ENCODE results near the gene CFAP46.

Gene CFAP46

DNA sequence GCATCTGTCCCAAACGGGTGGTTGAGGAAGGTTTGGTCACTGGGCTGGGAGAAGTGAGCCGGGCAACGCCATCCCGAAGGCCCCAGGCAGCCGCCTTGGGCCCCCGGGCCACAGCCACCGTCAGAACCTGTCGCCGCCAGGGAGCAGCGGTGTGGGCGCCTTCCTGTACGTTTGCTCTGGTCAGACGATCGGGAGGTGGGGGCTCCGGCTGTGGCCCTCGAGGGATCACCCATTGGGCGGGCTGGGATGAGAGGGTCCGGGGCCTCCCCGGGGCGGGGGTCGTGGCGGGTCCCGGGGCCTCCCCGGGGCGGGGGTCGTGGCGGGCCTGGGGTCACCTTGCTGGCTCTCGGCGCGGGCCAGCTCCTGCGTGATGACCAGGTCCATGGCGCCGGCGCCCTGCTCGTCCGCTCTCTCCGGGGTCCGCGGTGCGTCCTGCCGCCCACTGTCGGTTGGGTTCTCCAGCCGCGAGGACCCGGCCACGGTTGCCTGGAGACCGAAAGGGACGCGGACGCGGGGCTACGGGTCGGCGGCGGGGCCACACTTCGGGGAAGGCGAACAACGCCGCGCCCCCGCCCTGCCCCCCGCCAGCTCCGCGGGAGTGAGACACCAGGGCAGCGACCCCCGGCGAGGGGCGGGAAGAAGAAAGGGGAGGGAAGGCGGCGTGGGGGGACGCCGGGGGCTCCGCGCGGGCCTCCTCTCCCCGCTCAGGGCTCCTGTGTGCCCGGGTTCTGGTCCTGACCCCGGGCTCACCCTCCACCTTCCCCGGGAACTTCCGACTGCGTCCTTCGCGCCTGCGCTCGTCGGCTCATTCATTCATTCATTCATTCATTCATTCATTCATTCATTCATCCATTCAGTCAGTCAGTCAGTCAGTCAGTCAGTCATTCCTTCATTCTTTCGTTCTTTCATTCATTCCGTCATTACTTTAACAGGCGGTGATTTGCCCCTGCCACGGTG lies at the start of gene CFAP46:
TSS of gene CFAP46 (minus strand) at position 470 of the 957 bp plus-strand sequence. CDS start at position 384, 86 bp downstream.
- Histone ChIP-seq H3K4me1 (ENCODE audit: control insufficient read depth, insufficient read depth, low read length) (peaks cover 14% of the 10 kb centered on the region), H3K4me3 (ENCODE audit: low read length) (peak within 1 kb of the TSS; percentile 28), H3K9me3 (ENCODE audit: control insufficient read depth, low read length) (no peaks in the 10 kb centered on the region), H3K27me3 (ENCODE audit: control insufficient read depth, insufficient read depth, low read length) (peaks cover 16% of the 10 kb centered on the region), H3K36me3 (ENCODE audit: control insufficient read depth, insufficient read depth, low read length) (no peaks in the 10 kb centered on the region), H3K9ac (ENCODE audit: low read length) (peak within 1 kb of the TSS; percentile 39)

DNA sequence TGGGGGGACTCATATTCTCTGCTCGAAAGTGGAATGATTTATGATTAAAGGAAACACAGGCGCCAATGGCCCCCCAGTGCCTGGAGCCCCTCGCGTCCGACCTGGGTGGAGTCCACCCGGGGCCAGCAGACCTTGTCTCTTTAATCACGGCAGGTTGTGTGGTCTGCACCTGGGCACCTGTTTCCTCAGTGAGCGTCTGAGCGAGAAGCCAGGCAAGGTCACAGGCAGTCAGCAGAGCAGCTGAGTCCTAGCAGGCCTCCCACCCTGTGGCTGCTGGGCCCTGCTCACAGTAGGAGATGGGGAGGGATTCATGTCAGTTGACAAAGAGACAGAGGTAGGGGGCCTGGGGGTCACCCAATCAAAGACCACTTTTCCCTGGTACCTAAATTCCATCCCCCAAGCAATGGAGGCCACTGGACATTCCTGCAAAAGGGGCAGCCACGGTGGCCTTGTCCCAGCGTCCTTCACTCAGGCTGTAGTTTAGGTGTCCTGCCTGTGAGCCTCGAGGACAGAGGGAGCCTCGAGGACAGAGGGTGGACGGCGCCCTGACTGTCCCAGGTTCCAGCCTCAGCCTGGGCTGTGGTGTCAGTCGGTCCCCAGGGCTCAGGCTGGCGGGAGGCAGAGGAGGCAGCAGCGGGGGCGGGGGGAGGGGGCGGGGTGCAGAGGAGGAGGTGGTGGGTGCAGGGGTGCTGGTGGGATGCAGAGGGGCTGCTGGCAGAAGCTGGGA lies 49.5 kb upstream of the CFAP46 start:
- Histone ChIP-seq H3K9me3 (ENCODE audit: control insufficient read depth, low read length) (no peaks in the 10 kb centered on the region), H3K9ac (ENCODE audit: low read length) (no peak overlapping the region), H3K36me3 (ENCODE audit: control insufficient read depth, insufficient read depth, low read length) (no peaks in the 10 kb centered on the region), H3K4me1 (ENCODE audit: control insufficient read depth, insufficient read depth, low read length) (no peaks in the 10 kb centered on the region), H3K4me3 (ENCODE audit: low read length) (no peak overlapping the region), H3K27me3 (ENCODE audit: control insufficient read depth, insufficient read depth, low read length) (peaks cover 25% of the 10 kb centered on the region)

DNA sequence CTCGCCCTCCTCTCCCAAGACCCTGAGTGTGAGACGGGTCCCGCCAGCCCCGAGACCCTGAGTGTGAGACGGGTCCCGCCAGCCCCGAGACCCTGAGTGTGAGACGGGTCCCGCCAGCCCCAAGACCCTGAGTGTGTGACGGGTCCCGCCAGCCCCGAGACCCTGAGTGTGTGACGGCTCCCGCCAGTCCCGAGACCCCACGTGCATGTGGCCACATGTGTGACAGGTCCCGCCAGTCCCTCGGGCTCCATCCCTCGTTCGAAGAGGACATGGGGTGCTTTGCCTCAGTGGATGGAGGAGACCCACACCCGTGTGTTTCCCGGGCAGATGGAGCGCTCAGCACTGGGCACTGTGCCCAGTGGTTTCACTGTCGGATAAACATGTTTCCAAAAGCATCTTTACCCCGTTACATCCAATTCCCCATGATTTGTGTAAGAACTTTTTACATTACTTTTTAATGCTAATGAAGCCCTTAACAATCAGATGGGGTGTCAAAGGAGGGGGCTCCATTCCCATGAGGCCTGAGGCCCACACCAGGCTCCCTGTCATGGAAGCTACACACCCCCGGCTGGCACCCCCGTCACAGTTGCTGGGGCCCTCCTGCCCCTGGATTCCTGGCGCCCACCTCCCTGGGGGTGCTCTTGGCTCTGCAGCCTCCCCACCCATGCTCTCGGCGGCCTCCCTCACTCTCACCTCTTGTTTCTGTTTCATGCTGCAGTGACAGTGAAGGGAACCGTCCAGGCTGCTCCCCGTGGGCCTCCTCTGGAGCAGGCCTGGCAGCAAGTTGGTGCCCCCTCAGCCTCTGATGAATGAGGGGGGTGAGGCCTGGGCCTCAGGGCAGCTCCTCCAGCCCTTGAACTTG lies 48.5 kb upstream of the CFAP46 start:
- peaks cover 25% of the 10 kb centered on the region for H3K27me3 ChIP-seq (ENCODE audit: control insufficient read depth, insufficient read depth, low read length)
- no peaks in the 10 kb centered on the region for H3K36me3 ChIP-seq (ENCODE audit: control insufficient read depth, insufficient read depth, low read length)
- no peaks in the 10 kb centered on the region for H3K9me3 ChIP-seq (ENCODE audit: control insufficient read depth, low read length)
- no peaks in the 10 kb centered on the region for H3K4me1 ChIP-seq (ENCODE audit: control insufficient read depth, insufficient read depth, low read length)
- no peak overlapping the region for H3K9ac ChIP-seq (ENCODE audit: low read length)
- no peak overlapping the region for H3K4me3 ChIP-seq (ENCODE audit: low read length)

DNA sequence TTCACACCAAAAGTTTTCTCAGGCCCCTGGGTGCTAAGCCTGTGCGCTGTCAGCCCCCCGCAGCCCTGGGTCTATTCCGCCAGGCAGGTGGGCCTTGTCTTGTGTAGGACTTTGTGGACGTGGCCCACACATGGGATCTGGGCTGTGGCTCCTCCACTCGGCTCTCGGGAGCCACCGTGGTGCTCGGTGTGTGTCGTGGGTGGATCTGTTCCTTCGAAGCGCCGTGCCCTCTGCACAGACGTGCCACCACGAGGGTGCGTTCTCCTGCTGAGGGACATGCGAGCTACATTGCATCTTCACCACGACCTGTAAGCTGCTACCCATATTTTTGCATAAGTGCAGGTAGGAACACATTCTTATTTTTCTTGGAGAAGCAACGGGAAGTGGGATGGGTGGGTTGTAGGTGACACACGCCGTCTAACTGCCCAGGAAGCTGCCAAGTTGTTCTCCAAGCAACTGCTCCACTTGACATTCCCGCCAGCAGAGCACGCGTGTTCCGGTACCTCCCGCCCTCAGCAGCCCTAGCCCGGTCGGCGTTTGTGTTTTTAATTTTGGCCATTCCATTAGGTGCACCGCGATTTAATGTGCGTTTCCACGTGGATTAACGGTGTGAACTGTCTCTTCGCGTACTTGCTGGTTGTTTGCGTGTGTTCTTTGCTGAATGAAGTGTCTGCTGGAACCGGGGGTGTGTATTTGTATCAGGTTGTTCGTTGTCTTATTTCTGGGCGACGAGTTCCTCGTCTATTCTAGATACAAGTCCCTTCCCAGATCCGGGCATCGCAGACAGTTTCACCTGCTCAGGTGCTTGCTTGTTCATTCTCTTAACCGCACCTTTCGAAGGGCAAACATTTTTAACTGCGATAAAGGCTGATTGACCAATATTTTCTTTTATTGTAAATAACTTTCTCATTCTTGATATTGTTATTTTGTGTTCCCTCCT lies 47.4 kb upstream of the CFAP46 start:
- H3K27me3 ChIP-seq (ENCODE audit: control insufficient read depth, insufficient read depth, low read length): peaks cover 24% of the 10 kb centered on the region
- no peak overlapping the region for H3K9ac ChIP-seq (ENCODE audit: low read length)
- H3K36me3 ChIP-seq (ENCODE audit: control insufficient read depth, insufficient read depth, low read length): no peaks in the 10 kb centered on the region
- no peaks in the 10 kb centered on the region for H3K4me1 ChIP-seq (ENCODE audit: control insufficient read depth, insufficient read depth, low read length)
- no peaks in the 10 kb centered on the region for H3K9me3 ChIP-seq (ENCODE audit: control insufficient read depth, low read length)
- H3K4me3 ChIP-seq (ENCODE audit: low read length): no peak overlapping the region

DNA sequence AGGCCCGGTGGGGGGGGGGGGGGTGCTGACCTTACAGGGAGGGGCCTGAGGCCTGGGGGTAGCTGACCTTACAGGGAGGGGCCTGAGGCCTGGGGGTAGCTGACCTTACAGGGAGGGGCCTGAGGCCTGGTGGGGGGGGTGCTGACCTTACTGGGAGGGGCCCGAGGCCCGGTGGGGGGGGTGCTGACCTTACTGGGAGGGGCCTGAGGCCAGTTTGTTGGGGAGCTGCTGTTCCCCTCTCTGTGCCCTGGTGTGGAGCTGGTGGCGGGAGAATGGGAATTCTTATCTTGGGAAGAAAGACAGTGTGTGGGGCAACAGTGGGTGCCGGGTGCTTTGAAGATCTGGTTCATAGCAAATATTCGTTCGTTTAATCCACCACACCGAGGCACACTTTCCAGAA lies 46.6 kb upstream of the CFAP46 start:
- Histone ChIP-seq H3K36me3 (ENCODE audit: control insufficient read depth, insufficient read depth, low read length) (no peaks in the 10 kb centered on the region), H3K4me1 (ENCODE audit: control insufficient read depth, insufficient read depth, low read length) (no peaks in the 10 kb centered on the region), H3K27me3 (ENCODE audit: control insufficient read depth, insufficient read depth, low read length) (peaks cover 23% of the 10 kb centered on the region), H3K9ac (ENCODE audit: low read length) (no peak overlapping the region), H3K4me3 (ENCODE audit: low read length) (no peak overlapping the region), H3K9me3 (ENCODE audit: control insufficient read depth, low read length) (no peaks in the 10 kb centered on the region)

DNA sequence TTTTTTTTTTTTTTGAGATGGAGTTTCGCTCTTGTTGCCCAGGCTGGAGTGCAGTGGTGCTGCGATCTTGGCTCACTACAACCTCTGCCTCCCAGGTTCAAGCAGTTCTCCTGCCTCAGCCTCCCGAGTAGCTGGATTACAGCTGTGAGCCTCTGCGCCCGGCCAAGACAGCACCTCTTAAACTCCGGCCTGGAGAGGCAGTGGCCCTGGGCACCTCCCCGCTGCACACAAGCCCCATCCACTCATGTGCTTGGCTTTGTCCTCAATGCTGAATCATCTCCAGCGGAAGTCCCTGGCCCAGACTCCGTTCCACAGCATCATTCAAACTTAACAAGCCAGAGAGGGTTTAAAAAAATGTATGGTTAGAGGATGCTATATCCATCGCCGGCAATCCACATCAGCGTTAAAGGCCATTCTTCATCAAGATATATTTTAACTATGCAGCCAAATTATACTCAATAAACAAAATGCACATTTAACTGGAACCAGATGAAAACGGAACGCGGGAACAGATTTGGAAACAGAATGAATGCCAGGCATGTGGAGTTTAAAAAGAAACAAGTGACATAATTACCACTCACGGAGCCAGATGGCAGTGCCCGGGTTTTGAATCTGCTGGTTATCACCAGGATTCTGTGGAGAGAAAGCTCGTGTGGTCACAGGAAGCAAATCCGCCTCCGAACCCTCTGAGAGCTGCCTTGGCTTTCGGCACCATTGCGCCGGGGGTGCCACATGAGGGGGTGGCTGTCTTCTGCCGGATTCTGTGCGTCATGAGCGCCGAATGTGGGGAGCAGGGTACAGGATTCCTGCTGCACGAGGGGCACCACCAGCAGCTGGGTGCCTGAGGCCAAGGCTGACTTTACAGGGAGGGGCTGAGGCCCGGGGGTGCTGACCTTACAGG lies 45.6 kb upstream of the CFAP46 start:
- H3K27me3 ChIP-seq (ENCODE audit: control insufficient read depth, insufficient read depth, low read length): peaks cover 12% of the 10 kb centered on the region
- no peak overlapping the region for H3K4me3 ChIP-seq (ENCODE audit: low read length)
- no peaks in the 10 kb centered on the region for H3K9me3 ChIP-seq (ENCODE audit: control insufficient read depth, low read length)
- no peaks in the 10 kb centered on the region for H3K4me1 ChIP-seq (ENCODE audit: control insufficient read depth, insufficient read depth, low read length)
- H3K9ac ChIP-seq (ENCODE audit: low read length): no peak overlapping the region
- H3K36me3 ChIP-seq (ENCODE audit: control insufficient read depth, insufficient read depth, low read length): no peaks in the 10 kb centered on the region

DNA sequence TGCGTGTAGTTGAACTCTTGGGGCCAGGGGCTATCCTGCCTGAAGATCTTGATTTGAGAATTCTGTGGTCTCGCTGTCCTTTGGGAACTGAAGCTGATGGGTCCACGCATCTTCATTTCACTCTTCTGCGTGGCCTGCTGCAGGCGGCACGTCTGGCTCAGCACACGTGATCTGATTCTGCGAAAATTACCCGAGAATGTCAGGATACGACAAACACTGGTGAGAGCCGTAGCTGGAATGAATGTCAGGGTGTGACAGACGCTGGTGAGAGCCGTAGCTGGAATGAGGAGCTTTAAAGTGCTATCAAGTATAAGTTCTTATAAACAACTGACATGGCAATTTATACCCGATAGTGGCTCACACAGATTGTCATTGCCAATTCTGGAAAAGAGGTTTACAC lies 44.6 kb upstream of the CFAP46 start:
- H3K4me3 ChIP-seq (ENCODE audit: low read length): no peak overlapping the region
- H3K36me3 ChIP-seq (ENCODE audit: control insufficient read depth, insufficient read depth, low read length): no peaks in the 10 kb centered on the region
- no peaks in the 10 kb centered on the region for H3K9me3 ChIP-seq (ENCODE audit: control insufficient read depth, low read length)
- no peak overlapping the region for H3K9ac ChIP-seq (ENCODE audit: low read length)
- H3K27me3 ChIP-seq (ENCODE audit: control insufficient read depth, insufficient read depth, low read length): peaks cover 9% of the 10 kb centered on the region
- no peaks in the 10 kb centered on the region for H3K4me1 ChIP-seq (ENCODE audit: control insufficient read depth, insufficient read depth, low read length)

DNA sequence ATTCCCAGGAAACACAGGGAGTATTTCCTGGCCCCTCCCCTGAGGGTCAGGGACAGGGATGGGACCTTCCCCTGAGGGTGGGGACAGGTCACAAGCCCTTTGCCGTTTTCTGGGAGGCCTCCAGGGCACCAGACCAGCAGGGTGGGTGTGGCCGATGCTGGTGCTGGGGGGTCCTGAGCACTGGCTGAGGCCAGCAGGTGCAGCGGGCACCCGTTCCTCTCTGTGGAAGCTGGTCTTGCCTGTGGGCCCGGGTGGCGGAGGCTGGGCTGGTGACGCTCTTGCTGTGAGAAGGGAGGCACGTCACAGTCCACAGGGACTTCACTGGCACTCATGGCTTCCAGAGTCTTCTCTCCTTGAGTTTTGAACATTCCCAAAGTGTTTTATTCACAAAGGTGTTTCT lies 44.2 kb upstream of the CFAP46 start:
- Histone ChIP-seq H3K36me3 (ENCODE audit: control insufficient read depth, insufficient read depth, low read length) (no peaks in the 10 kb centered on the region), H3K9ac (ENCODE audit: low read length) (no peak overlapping the region), H3K4me3 (ENCODE audit: low read length) (no peak overlapping the region), H3K27me3 (ENCODE audit: control insufficient read depth, insufficient read depth, low read length) (peaks cover 9% of the 10 kb centered on the region), H3K4me1 (ENCODE audit: control insufficient read depth, insufficient read depth, low read length) (no peaks in the 10 kb centered on the region), H3K9me3 (ENCODE audit: control insufficient read depth, low read length) (no peaks in the 10 kb centered on the region)

DNA sequence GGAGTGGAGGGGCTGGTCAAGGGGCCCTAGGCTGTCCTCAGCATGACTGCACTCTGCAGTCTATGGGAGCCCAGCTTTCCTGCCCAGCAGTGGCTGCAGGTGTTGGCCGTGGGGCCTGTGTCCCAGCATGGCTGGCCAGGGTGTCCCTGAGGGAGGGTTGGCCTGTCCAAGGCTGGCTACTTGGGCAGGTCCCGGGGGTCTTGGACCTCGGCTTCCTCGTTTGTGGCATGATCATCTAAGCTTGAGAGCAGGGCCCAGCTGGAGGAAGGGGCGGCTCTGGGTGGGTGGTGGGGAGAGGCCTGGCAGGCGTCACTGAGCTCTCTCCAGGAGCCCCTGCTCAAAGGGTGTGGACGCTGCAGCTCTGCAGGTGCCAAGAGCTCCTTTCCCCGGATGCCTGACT lies 43.7 kb upstream of the CFAP46 start:
- Histone ChIP-seq H3K4me1 (ENCODE audit: control insufficient read depth, insufficient read depth, low read length) (peaks cover under 1% of the 10 kb centered on the region), H3K9me3 (ENCODE audit: control insufficient read depth, low read length) (no peaks in the 10 kb centered on the region), H3K27me3 (ENCODE audit: control insufficient read depth, insufficient read depth, low read length) (peaks cover 9% of the 10 kb centered on the region), H3K9ac (ENCODE audit: low read length) (no peak overlapping the region), H3K36me3 (ENCODE audit: control insufficient read depth, insufficient read depth, low read length) (no peaks in the 10 kb centered on the region), H3K4me3 (ENCODE audit: low read length) (no peak overlapping the region)

DNA sequence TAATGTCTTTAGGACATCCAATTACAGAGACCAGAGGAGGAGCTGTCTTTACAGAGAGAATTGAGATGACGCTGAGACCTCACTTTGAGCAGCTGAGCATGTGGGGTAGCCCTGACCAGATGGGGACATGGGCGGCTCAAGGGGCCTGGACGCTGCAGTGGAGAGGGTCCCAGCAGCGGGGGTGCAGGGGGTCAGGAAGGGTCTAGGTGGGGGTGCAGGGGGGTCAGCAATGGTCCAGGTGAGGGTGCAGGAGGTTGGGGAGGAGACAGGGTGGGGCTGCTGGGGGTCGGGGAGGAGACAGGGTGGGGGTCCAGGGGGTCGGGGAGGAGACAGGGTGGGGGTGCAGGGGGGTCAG lies 43.2 kb upstream of the CFAP46 start:
- peaks cover 12% of the 10 kb centered on the region for H3K27me3 ChIP-seq (ENCODE audit: control insufficient read depth, insufficient read depth, low read length)
- peaks cover 3% of the 10 kb centered on the region for H3K4me1 ChIP-seq (ENCODE audit: control insufficient read depth, insufficient read depth, low read length)
- no peak overlapping the region for H3K9ac ChIP-seq (ENCODE audit: low read length)
- H3K36me3 ChIP-seq (ENCODE audit: control insufficient read depth, insufficient read depth, low read length): no peaks in the 10 kb centered on the region
- H3K4me3 ChIP-seq (ENCODE audit: low read length): no peak overlapping the region
- H3K9me3 ChIP-seq (ENCODE audit: control insufficient read depth, low read length): no peaks in the 10 kb centered on the region
